ENCODE measurements around the gene CYTH4. TPM values are rescaled to one million over a fixed set of nuclear protein-coding genes. Genes with fewer than 3 reads are reported as not detected.

Gene CYTH4
- total RNA-seq, 1 experiment from 2014 or later, result 3.8 TPM

- TF ChIP-seq EGR1 (IDR thresholded peaks at IDR 0.05; ENCODE audit: low read depth), result no peak
- TF ChIP-seq CBX3 (IDR thresholded peaks at IDR 0.05; ENCODE audit: low read depth), result no peak
- TF ChIP-seq, protein P1, sequence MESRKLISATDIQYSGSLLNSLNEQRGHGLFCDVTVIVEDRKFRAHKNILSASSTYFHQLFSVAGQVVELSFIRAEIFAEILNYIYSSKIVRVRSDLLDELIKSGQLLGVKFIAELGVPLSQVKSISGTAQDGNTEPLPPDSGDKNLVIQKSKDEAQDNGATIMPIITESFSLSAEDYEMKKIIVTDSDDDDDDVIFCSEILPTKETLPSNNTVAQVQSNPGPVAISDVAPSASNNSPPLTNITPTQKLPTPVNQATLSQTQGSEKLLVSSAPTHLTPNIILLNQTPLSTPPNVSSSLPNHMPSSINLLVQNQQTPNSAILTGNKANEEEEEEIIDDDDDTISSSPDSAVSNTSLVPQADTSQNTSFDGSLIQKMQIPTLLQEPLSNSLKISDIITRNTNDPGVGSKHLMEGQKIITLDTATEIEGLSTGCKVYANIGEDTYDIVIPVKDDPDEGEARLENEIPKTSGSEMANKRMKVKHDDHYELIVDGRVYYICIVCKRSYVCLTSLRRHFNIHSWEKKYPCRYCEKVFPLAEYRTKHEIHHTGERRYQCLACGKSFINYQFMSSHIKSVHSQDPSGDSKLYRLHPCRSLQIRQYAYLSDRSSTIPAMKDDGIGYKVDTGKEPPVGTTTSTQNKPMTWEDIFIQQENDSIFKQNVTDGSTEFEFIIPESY (IDR thresholded peaks at IDR 0.05; ENCODE audit: extremely low read depth, insufficient replicate concordance, low read length), result no peak
- TF ChIP-seq SRF (IDR thresholded peaks at IDR 0.05; ENCODE audit: low read depth), result no peak
- no peak for TF ChIP-seq POLR2AphosphoS5 (IDR thresholded peaks at IDR 0.05; ENCODE audit: low read depth, low read length)
- no peak for TF ChIP-seq EZH2phosphoT487 (IDR thresholded peaks at IDR 0.05; ENCODE audit: borderline replicate concordance)
- TF ChIP-seq SP1 (IDR thresholded peaks at IDR 0.05; ENCODE audit: low read depth), result no peak
- no peak for ATAC-seq
- Histone ChIP-seq H3K27me3 (ENCODE audit: insufficient read depth, low read length) (no peaks in the 10 kb centered on the region), H4K20me1 (ENCODE audit: insufficient read depth) (no peaks in the 10 kb centered on the region), H3K9ac (ENCODE audit: low read length) (no peak overlapping the region), H3K36me3 (ENCODE audit: control insufficient read depth in 1 of 2, insufficient read depth in 2 of 2, low read length in 2 of 2) (no peaks in the 10 kb centered on the region), H3K4me2 (ENCODE audit: low read length) (no peak overlapping the region), H3K9me2 (ENCODE audit: insufficient read depth) (no peaks in the 10 kb centered on the region), H3K27ac (ENCODE audit: low read depth, low read length) (no peak overlapping the region), H3K4me1 (ENCODE audit: control insufficient read depth in 1 of 2, insufficient read depth in 2 of 2, low read length in 2 of 2) (peaks cover 30 to 73% of the 10 kb centered on the region in 2 experiments), H2AFZ (ENCODE audit: low read depth, low read length, poor library complexity, severe bottlenecking) (no peak overlapping the region), H3K79me2 (ENCODE audit: insufficient read depth, low read length) (no peaks in the 10 kb centered on the region), H3K4me3 (replicated peaks in 1 of 2; ENCODE audit: low read depth in 1 of 2, low read length in 2 of 2) (no peak overlapping the region), H3K9me3 (ENCODE audit: control insufficient read depth in 1 of 2, insufficient read depth in 1 of 2, low read depth in 1 of 2, low read length in 2 of 2) (no peaks in the 10 kb centered on the region)
- ChIA-PET RAD21 (ENCODE audit: low non-redundant PET in 1 of 2, low total read pairs in 2 of 2, uncharacterized antibody in 2 of 2, unreplicated experiment in 2 of 2) (no interaction called here), POLR2A (interaction anchor here (0.6 to 0.8 kb wide), 2 partner anchors 14 to 156 kb away, joined by 3 read pairs; no protein-coding TSS in a partner anchor), CTCF (interaction anchor here (1.7 kb wide), 1 partner anchor 15 kb away, joined by 8 read pairs; no protein-coding TSS in a partner anchor)
- intact Hi-C loops (cut with micrococcal nuclease), result no loop called here
- no peak for DNase-seq (ENCODE audit: low read depth, low spot score)
- no TSS peak for BruUV-seq (replicated peaks)
Measured at GRCh38 chr22:37275134-37275533, 7.2 kb upstream of the CYTH4 start.

DNA sequence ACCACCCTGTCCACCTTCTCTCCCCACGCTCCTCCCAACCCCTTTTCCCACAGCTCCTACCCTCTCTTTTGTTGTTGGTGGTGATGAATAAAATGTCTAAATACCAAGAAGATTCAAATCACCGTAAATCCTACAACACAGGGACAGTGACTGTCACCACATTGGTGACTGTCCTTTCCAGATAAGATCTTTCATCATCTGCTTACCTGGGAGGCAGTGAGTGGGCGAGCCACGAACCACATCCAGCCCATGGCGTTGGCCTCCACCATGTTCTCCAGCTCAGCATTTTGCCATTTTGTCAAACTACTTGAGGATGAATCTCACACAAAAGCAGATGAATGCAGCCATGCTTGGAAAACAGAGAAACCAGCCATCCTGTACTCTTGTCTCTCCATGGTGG lies 6.7 kb upstream of the CYTH4 start:
- CTCF ChIA-PET, result interaction anchor here (1.7 kb wide), 1 partner anchor 16 kb away, joined by 8 read pairs; no protein-coding TSS in a partner anchor
- BruUV-seq (replicated peaks), result no TSS peak
- no peak overlapping the region for H2AFZ ChIP-seq (ENCODE audit: low read depth, low read length, poor library complexity, severe bottlenecking)
- TF ChIP-seq EZH2 (IDR thresholded peaks at IDR 0.05) (no peak), REST (IDR thresholded peaks at IDR 0.05; ENCODE audit: low read depth) (no peak), SRF (IDR thresholded peaks at IDR 0.05; ENCODE audit: low read depth) (no peak), FOSL1 (IDR thresholded peaks at IDR 0.05; ENCODE audit: low read depth) (no peak), YY1 (IDR thresholded peaks at IDR 0.05; ENCODE audit: extremely low read depth, insufficient replicate concordance, low read depth, low read length) (no peak), ZFX (IDR thresholded peaks at IDR 0.05) (no peak), ELF1 (IDR thresholded peaks at IDR 0.05; ENCODE audit: borderline replicate concordance, low read depth) (no peak), TCF7L2 (IDR thresholded peaks at IDR 0.05; ENCODE audit: borderline replicate concordance, extremely low read depth, insufficient read depth, insufficient read length) (no peak), SP1 (IDR thresholded peaks at IDR 0.05; ENCODE audit: low read depth) (no peak)

More for the DNA sequence above, 6.7 kb upstream of the CYTH4 start:
- intact Hi-C loops (cut with micrococcal nuclease), result no loop called here
- H3K27ac ChIP-seq (ENCODE audit: low read depth, low read length), result no peak overlapping the region
- POLR2A ChIA-PET, result no interaction called here
- no peaks in the 10 kb centered on the region for H3K79me2 ChIP-seq (ENCODE audit: insufficient read depth, low read length)
- H3K27me3 ChIP-seq (ENCODE audit: insufficient read depth, low read length), result no peaks in the 10 kb centered on the region
- RAD21 ChIA-PET (ENCODE audit: low non-redundant PET in 1 of 2, low total read pairs in 2 of 2, uncharacterized antibody in 2 of 2, unreplicated experiment in 2 of 2), result no interaction called here
- DNase-seq (ENCODE audit: low read depth, low spot score), result no peak
- no peaks in the 10 kb centered on the region for H3K9me2 ChIP-seq (ENCODE audit: insufficient read depth)
- H3K4me2 ChIP-seq (ENCODE audit: low read length), result no peak overlapping the region
- H3K9ac ChIP-seq (ENCODE audit: low read length), result no peak overlapping the region
- H3K36me3 ChIP-seq (ENCODE audit: control insufficient read depth in 1 of 2, insufficient read depth in 2 of 2, low read length in 2 of 2), result no peaks in the 10 kb centered on the region
- H4K20me1 ChIP-seq (ENCODE audit: insufficient read depth), result no peaks in the 10 kb centered on the region
- ATAC-seq, result no peak
- H3K4me1 ChIP-seq (ENCODE audit: control insufficient read depth in 1 of 2, insufficient read depth in 2 of 2, low read length in 2 of 2), result peaks cover 30 to 73% of the 10 kb centered on the region in 2 experiments
- H3K9me3 ChIP-seq (ENCODE audit: control insufficient read depth in 1 of 2, insufficient read depth in 1 of 2, low read depth in 1 of 2, low read length in 2 of 2), result peaks cover 0 to 1% of the 10 kb centered on the region in 2 experiments; a peak in 1 of 4 replicates
- no peak overlapping the region for H3K4me3 ChIP-seq (replicated peaks in 1 of 2; ENCODE audit: low read depth in 1 of 2, low read length in 2 of 2)

Data from HCT116 (cell line).